ENCODE results near the gene PDZD7. TPM values are rescaled to one million over a fixed set of nuclear protein-coding genes. Genes with fewer than 3 reads are reported as not detected.

PDZD7 gene
- total RNA-seq, 1 experiment from 2014 or later: 6.1 TPM

DNA sequence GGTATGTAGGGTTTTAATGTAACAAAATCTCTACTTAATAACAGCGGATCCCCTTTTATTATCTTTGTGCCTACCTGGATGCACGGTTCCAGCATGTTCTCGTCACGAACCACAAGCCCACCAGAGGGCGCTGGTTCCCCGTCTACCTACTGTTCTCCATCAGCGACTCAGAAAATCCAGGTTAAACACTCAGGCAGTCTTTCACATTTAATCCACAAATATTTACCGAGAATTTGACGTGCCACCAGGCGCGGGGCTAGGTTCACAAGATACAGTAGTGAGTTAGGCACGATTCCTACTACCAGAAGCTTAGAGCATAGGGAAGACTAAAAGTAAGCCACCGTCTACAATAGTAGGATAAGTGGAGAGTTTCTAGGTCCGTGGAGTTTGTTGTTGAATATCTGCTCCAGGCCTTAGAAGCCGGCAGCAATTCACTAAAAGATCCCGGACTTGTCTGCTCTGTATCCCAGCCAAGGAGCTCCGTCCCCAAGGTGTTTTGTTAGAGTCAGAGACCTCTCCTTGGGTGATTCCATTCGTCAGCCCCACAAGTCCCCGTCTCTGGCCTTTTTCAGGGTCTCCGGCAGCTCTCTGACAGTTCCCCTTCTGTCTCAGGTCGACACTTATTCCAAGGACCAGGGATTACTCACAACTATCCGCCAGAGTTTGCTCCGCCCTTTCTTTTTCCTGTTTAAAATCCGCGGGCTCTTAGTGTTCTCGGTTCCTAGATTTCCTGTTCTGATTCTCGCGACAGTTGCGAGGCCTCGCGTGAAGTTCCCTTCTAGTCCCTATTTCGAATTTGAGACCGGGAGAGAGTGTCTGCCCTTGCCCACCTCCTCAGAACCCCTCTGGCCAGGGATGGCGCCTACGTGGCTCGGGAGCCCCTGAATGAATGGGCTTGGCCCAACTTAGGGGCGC is 29.4 kb upstream of the PDZD7 start:
- ChIA-PET RAD21 (ENCODE audit: low non-redundant PET in 1 of 2, low total read pairs in 2 of 2, uncharacterized antibody in 2 of 2, unreplicated experiment in 2 of 2) (interaction anchor here (0.6 to 2.2 kb wide), 6 partner anchors 9 to 82 kb away, joined by 3 to 9 read pairs (median 6); no protein-coding TSS in a partner anchor), CTCF (interaction anchor here (0.8 to 6.8 kb wide), 11 partner anchors 9 to 543 kb away, joined by 3 to 109 read pairs (median 11); partner anchors contain the start of genes PDZD7 and SFXN3), POLR2A (interaction anchor here (0.8 to 3.6 kb wide), 7 partner anchors 9 to 81 kb away, joined by 5 to 20 read pairs (median 8); no protein-coding TSS in a partner anchor)
- Histone ChIP-seq H3K4me3 (replicated peaks in 1 of 2; ENCODE audit: low read depth in 1 of 2, low read length in 2 of 2) (peak overlapping the region; percentile 80 to 84), H3K27me3 (ENCODE audit: insufficient read depth, low read length) (no peaks in the 10 kb centered on the region), H3K4me1 (ENCODE audit: control insufficient read depth in 1 of 2, insufficient read depth in 2 of 2, low read length in 2 of 2) (peaks cover 42 to 51% of the 10 kb centered on the region in 2 experiments), H4K20me1 (ENCODE audit: insufficient read depth) (no peaks in the 10 kb centered on the region), H3K27ac (ENCODE audit: low read depth, low read length) (peak overlapping the region; percentile 99), H3K4me2 (ENCODE audit: low read length) (peak overlapping the region; percentile 81), H3K36me3 (ENCODE audit: control insufficient read depth in 1 of 2, insufficient read depth in 2 of 2, low read length in 2 of 2) (peaks cover 7 to 24% of the 10 kb centered on the region in 2 experiments; a peak in 3 of 4 replicates), H3K79me2 (ENCODE audit: insufficient read depth, low read length) (peaks cover 52% of the 10 kb centered on the region), H3K9ac (ENCODE audit: low read length) (peak overlapping the region; percentile 91), H3K9me3 (ENCODE audit: control insufficient read depth in 1 of 2, insufficient read depth in 1 of 2, low read depth in 1 of 2, low read length in 2 of 2) (no peaks in the 10 kb centered on the region), H2AFZ (ENCODE audit: low read depth, low read length, poor library complexity, severe bottlenecking) (peak overlapping the region; percentile 73), H3K9me2 (ENCODE audit: insufficient read depth) (no peaks in the 10 kb centered on the region)
- TSS peak; percentile 85 for BruUV-seq (replicated peaks)
- intact Hi-C loops (cut with micrococcal nuclease): loop anchor here (1.0 to 10.0 kb wide), 5 partner anchors 8 to 1582 kb away; partner anchors contain the start of gene TRIM8
- ATAC-seq (peak; percentile 67), DNase-seq (ENCODE audit: low read depth, low spot score) (peak; percentile 98)
- no peak for TF ChIP-seq ELF1 (IDR thresholded peaks at IDR 0.05; ENCODE audit: borderline replicate concordance, low read depth)
- no peak for TF ChIP-seq MAX (IDR thresholded peaks at IDR 0.05)
- no peak for TF ChIP-seq SP1 (IDR thresholded peaks at IDR 0.05; ENCODE audit: low read depth)
- TF ChIP-seq CBX3 (IDR thresholded peaks at IDR 0.05; ENCODE audit: low read depth): no peak
- no peak for TF ChIP-seq ZFX (IDR thresholded peaks at IDR 0.05)
- peak; percentile 5 for TF ChIP-seq TCF7L2 (IDR thresholded peaks at IDR 0.05; ENCODE audit: borderline replicate concordance, extremely low read depth, insufficient read depth, insufficient read length)
- TF ChIP-seq REST (IDR thresholded peaks at IDR 0.05; ENCODE audit: low read depth): no peak
- TF ChIP-seq SRF (IDR thresholded peaks at IDR 0.05; ENCODE audit: low read depth): no peak
- no peak for TF ChIP-seq CEBPB (IDR thresholded peaks at IDR 0.05; ENCODE audit: low read depth)
- TF ChIP-seq EZH2 (IDR thresholded peaks at IDR 0.05): no peak
- peak; percentile 35 for TF ChIP-seq YY1 (IDR thresholded peaks at IDR 0.05; ENCODE audit: extremely low read depth, insufficient replicate concordance, low read depth, low read length)
- TF ChIP-seq RAD21 (IDR thresholded peaks at IDR 0.05; ENCODE audit: low read depth): no peak
- TF ChIP-seq POLR2A (IDR thresholded peaks at IDR 0.05; ENCODE audit: borderline replicate concordance, extremely low read depth, insufficient read depth, insufficient read length): peak; percentile 37
- TF ChIP-seq JUND (IDR thresholded peaks at IDR 0.05): no peak
- TF ChIP-seq, protein P1, sequence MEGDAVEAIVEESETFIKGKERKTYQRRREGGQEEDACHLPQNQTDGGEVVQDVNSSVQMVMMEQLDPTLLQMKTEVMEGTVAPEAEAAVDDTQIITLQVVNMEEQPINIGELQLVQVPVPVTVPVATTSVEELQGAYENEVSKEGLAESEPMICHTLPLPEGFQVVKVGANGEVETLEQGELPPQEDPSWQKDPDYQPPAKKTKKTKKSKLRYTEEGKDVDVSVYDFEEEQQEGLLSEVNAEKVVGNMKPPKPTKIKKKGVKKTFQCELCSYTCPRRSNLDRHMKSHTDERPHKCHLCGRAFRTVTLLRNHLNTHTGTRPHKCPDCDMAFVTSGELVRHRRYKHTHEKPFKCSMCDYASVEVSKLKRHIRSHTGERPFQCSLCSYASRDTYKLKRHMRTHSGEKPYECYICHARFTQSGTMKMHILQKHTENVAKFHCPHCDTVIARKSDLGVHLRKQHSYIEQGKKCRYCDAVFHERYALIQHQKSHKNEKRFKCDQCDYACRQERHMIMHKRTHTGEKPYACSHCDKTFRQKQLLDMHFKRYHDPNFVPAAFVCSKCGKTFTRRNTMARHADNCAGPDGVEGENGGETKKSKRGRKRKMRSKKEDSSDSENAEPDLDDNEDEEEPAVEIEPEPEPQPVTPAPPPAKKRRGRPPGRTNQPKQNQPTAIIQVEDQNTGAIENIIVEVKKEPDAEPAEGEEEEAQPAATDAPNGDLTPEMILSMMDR (IDR thresholded peaks at IDR 0.05 in 2 of 3, conservative IDR thresholded peaks at IDR 0.05 in 1 of 3; ENCODE audit: borderline replicate concordance in 1 of 3, insufficient read depth in 1 of 3, low read depth in 2 of 3, low read length in 2 of 3): peak in 2 of 3 experiments; percentile 98 to 99; a peak in 4 of 6 replicates
- TF ChIP-seq, protein P2, sequence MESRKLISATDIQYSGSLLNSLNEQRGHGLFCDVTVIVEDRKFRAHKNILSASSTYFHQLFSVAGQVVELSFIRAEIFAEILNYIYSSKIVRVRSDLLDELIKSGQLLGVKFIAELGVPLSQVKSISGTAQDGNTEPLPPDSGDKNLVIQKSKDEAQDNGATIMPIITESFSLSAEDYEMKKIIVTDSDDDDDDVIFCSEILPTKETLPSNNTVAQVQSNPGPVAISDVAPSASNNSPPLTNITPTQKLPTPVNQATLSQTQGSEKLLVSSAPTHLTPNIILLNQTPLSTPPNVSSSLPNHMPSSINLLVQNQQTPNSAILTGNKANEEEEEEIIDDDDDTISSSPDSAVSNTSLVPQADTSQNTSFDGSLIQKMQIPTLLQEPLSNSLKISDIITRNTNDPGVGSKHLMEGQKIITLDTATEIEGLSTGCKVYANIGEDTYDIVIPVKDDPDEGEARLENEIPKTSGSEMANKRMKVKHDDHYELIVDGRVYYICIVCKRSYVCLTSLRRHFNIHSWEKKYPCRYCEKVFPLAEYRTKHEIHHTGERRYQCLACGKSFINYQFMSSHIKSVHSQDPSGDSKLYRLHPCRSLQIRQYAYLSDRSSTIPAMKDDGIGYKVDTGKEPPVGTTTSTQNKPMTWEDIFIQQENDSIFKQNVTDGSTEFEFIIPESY (IDR thresholded peaks at IDR 0.05; ENCODE audit: extremely low read depth, insufficient replicate concordance, low read length): peak; percentile 99
- TF ChIP-seq FOSL1 (IDR thresholded peaks at IDR 0.05; ENCODE audit: low read depth): no peak
- no peak for TF ChIP-seq EGR1 (IDR thresholded peaks at IDR 0.05; ENCODE audit: low read depth)
